ENCODE measurements around the gene HAO1.

Gene HAO1

GRCh38 chr20:7926767-7927166, 13.5 kb downstream of the HAO1 start:
- no peak for DNase-seq (ENCODE audit: low read depth)

- no peak for DNase-seq (ENCODE audit: low read depth)
Measured at GRCh38 chr20:7926323-7926722, 13.9 kb downstream of the HAO1 start.

DNA sequence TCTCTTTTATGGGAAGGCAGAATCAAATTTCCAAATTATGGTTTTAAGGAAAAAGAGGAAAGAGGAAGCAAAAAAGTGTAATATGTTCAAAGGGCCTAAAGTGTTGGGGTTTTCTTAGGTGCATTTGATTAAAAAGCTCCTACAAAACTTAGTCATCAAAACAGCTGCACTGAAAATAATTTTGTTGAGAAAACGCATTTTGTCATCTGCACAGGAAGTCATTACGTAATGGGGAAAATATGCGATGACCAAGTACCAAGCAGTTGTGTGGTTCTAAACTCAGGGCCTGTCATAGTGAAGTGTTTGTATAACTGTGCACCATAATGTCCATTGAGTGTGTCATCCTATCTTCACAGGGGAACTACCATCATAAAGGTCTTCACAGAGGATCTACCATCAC, 15.6 kb downstream of the HAO1 start:
- no peak for DNase-seq (ENCODE audit: low read depth)

DNA sequence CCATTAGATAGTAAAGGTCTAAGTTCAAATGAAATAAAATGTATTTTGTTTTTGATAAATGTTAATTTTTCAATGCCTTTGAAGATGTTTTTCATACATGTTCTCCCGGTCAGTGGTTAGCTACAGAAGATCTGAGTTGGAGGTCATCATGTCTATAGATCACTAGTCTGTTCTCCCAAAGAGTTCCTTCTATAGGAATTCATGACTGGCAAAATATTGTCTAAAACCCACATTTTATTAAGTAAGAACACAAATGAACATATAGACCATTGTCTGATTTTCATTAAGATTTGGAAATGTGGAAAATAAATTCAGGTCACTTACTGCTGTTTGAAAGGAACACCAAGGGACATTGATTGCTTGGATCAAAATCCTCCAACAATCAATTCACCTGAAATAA, 23.6 kb downstream of the HAO1 start:
- DNase-seq (ENCODE audit: low read depth): no peak

DNA sequence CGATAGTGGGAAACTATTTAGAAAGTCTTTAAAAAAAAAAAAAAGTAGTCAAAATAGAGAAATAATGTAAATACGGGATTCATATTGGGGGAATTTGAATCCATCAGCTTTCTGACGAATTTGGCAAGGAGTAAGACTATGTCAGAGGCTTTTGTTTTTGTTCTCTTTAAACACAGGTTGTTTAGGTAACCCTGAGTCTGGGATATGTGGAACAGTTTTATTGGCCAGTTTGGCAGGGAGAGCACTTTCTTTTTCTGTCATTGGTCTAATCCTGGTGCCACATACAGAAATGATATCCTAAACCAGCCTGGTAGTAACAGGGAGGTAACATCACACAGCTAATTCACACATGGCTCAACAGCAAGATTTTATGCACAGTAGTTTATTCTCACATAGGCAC, 27.7 kb downstream of the HAO1 start:
- DNase-seq (ENCODE audit: low read depth): no peak

GRCh38 chr20:7911586-7912330, 28.5 kb downstream of the HAO1 start:
- no peak for DNase-seq (ENCODE audit: low read depth)

DNA sequence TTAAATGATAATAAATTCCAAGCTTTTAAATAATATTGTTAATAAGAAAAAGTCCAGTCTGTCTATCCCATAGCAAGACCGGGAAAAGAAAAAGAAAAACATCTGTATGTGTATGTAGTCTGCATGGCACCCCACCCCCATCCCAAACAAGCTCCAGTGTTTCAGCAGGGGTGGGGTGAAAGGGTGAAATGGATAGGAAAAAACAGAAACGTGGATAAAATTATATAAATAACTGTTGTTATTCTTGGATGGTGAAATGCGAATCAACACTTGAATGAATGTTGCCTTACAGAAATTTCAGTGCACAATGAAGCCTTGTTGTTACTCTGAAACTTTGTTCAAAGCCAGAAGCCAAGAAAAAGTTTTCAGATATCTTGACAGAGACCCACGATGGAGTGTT, 31.4 kb downstream of the HAO1 start:
- DNase-seq (ENCODE audit: low read depth): no peak

GRCh38 chr20:7903429-7903828, 36.8 kb downstream of the HAO1 start:
- DNase-seq (ENCODE audit: low read depth): no peak

- DNase-seq (ENCODE audit: low read depth): no peak
Measured at GRCh38 chr20:7902879-7903278, 37.4 kb downstream of the HAO1 start.

GRCh38 chr20:7897781-7898364, 42.4 kb downstream of the HAO1 start:
- no peak for DNase-seq (ENCODE audit: low read depth)

GRCh38 chr20:7893014-7893730, 47.1 kb downstream of the HAO1 start:
- DNase-seq (ENCODE audit: low read depth): no peak

DNA sequence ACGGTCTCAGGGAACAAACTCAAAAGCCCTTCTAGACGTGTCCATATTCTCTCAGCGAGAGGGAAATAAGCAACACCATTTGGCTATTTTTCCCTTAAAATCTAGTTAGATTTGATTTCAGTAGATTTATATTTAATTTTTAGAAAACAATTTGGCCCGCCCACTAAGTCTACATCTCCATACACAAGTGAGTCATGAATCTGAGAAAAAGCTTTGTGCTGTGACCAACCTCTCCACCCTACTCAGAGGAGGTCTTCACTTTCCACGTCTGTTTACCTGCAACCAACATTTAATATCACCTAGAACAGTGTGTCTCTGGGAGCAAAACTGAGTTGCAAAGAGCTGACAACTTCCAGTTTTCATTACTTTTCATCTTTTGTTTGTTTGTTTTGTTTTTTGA, 48.6 kb downstream of the HAO1 start:
- DNase-seq (ENCODE audit: low read depth): no peak

DNA sequence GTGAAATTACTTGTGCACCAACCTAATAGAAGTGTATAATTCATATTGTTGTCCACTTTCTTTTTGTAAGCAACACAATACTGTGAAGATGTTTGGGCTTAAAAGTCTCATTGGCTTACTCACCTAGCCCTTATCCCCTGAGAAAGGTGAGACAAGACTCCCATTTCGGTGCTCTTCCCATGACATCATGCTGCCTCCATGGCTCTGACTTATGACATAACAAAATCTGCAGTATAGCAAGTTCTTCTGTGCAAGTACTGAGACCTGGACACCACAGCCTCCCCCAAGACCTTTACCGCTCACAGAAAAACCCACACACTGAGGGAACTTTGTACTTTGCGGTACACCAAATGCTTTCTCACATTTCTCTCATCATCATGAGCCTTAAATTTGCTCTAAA, 50.5 kb downstream of the HAO1 start:
- no peak for DNase-seq (ENCODE audit: low read depth)

DNA sequence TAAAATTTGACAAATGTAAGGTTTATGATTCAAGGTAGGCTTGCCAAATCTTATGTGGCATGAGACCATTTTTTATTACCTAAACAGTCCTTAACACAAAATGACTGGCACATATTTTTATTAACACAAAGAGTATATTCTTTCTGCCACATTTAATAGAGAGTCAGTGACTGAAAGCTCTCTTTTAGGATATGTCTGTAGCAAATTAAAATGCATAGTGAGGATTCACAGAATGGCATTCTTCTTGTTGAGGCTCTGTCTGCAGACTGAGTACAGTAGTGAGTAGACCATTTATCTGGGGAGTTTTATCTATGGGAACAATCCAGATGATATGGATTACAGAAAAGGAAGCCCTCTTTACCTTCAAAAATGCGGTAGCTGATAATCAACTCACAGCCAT, 56.5 kb downstream of the HAO1 start:
- DNase-seq (ENCODE audit: low read depth): no peak

DNA sequence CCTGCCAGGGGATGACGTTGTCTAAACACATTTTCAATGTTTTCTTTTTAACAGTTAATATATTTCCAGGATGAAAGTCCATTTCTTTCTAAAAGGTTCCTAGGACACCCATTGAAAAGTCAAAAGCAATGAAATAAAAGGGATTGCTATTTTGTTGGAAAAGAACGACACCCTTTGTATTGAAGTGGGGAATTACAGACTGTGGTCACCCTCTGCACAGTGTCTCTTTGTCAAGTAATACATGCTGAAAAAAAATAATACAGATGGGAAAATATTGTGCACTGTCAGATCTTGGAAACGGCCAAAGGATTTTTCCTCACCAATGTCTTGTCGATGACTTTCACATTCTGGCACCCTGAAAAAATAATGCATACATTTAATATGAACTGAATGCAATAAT, 56.9 kb downstream of the HAO1 start:
- no peak for DNase-seq (ENCODE audit: low read depth)

DNA sequence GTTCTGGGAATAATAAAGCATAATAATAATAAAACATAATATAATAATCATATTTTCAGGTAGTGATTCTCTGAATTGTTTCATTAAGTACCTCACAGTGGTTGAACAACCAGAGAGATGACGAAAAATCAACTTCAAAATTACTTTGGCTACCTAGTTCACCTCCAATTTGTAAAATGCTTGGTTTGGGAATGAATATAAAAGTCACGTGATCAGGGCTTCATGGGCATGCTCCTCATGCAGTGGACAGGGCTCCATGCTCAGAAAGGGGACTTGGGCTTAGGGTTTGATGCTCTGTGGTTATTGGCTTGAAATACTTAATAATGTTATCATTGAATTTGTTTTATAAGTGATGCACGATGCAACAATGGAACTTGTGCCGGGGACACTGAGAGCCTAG, 58.2 kb downstream of the HAO1 start:
- no peak for DNase-seq (ENCODE audit: low read depth)

GRCh38 chr20:7881551-7881950, 58.7 kb downstream of the HAO1 start:
- DNase-seq (ENCODE audit: low read depth): no peak

DNA sequence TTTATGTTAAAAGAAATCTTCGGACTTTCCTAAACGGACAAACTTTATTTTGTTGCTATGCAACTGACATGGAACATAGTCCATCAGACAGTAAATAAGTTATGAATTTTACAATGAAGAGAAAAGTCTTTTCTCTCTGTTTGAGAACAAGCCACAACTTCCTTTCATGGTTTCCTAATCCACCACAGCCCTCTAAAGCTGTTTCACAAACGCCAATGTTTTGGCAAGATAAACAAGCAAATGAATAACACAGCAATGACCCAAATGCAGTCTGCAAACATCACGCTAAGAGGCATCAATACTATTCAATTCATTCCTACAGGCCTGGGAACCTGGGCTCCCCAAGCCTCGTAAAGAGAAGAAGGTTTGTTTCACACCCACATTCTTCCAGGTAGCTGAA, 60.4 kb downstream of the HAO1 start:
- no peak for DNase-seq (ENCODE audit: low read depth)

- DNase-seq (ENCODE audit: low read depth): no peak
Measured at GRCh38 chr20:7868108-7868507, 72.2 kb downstream of the HAO1 start.

DNA sequence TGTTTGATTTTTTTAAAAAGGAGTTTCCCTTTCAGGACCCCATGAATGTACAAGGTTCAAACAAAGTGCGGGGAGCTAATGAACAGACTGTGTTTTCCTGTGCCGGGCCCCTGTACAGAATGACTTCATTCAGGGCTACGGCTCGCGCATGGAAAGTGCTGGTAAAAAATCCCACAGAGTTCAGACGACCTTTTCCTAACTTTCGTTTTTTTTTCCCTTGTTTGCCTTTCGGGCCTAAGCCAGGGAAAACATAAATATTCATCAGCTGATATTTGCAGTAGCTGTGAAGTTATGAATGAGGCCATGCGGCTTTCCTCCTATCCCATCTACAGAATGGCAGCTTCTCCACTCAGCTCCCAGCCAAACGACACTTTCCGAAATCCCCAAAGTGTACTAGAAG, 74.0 kb downstream of the HAO1 start:
- no peak for DNase-seq (ENCODE audit: low read depth)

DNA sequence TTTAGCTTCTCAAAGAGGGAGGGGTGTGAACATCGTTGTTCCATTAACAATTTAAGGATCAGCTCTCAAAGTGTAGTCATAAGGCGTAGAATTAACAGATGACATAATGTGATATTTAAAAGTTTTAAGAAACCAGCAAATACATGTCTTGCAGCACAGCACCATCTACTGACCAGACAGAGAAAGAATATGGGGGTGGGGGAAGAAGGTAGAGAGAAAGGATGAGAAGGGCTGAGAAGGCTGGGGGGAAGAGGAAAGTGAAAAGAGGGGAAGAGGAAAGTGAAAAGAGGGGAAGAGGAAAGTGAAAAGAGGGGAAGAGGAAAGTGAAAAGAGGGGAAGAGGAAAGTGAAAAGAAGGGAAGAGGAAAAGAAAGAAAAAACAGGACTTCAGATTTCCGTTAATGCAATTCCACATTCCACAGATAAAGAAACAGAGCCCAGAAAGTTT, 80.9 kb downstream of the HAO1 start:
- DNase-seq (ENCODE audit: low read depth): no peak

DNA sequence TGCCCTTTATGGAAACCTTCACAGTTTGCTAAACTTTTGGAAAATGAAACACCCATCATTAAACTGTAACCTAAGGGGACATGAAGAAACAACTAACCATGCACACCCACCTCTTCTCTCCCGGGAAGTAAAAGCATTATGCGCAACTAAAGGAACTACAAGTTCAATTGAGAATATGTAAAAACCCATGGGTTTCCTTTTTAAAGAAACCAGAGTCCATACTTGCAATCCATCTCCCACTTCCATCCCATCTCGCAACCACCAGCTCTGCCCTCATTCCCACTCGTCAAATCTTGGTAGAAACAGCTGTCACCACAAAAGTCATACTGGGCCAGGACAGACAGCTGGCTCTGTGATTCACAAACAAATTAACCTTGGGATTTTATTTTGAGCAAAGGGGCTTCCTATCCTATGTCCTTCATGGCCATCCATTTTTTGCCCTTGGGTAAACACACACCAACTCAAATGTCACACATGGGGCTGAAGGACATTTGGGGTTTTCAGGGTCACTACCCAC, 81.5 kb downstream of the HAO1 start:
- DNase-seq (ENCODE audit: low read depth): no peak

DNA sequence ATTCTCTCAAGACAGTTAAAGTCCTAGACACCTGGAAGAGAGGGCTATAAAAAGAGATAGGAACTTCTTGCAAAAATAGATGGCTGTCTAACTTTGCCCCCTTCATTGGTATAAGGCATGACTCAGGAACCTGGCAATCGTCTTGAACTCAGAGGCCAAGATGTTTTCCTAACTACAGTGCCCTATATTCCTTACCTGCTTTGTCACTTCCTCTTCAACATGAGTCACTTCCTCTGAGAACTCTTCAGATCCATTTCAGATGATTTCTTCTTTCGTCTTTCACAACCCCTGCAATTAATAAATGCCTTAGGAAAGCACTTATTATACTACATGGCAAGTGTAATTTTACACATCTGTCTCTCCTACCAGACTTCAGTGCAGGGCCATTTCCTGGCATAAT, 83.5 kb downstream of the HAO1 start:
- no peak for DNase-seq (ENCODE audit: low read depth)
